Activated naive CD4-positive, alpha-beta T cell treated with anti-CD3 and anti-CD28 coated beads, Interleukin-2, amount 10 ng/mL, durations not matched to agents 7 days and 5 days (primary cell): ENCODE results near the gene COL5A3.

ENCODE experiments used
- CTCF ChIA-PET: fragments of 350-600 bp; sonication (Branson Sonifier 250); formaldehyde crosslinking; loops from one replicate; lab custom pipeline; 2021; ENCODE audit warnings: antibody characterized with exemption; lab: Charles Lee
- DNase-seq: peaks from one replicate; pipeline ENCODE4 v3.0.0-alpha.2; 2020
- H3K27ac Mint-ChIP-seq: one replicate; pipeline ENCODE4 v1.8.0; 2021; ENCODE audit warnings: mild to moderate bottlenecking, moderate library complexity, mixed read lengths
- H3K27me3 Mint-ChIP-seq: one replicate; pipeline ENCODE4 v1.8.0; 2021; ENCODE audit warnings: mild to moderate bottlenecking, mixed read lengths
- H3K36me3 Mint-ChIP-seq: one replicate; pipeline ENCODE4 v1.8.0; 2021; ENCODE audit warnings: mixed read lengths
- H3K4me1 Mint-ChIP-seq: one replicate; pipeline ENCODE4 v1.8.0; 2021; ENCODE audit warnings: mixed read lengths
- H3K4me3 Mint-ChIP-seq: one replicate; pipeline ENCODE4 v1.8.0; 2021; ENCODE audit warnings: mild to moderate bottlenecking, moderate library complexity, mixed read lengths
- H3K9me3 Mint-ChIP-seq: one replicate; pipeline ENCODE4 v1.8.0; 2021; ENCODE audit warnings: mixed read lengths

COL5A3 gene

DNA sequence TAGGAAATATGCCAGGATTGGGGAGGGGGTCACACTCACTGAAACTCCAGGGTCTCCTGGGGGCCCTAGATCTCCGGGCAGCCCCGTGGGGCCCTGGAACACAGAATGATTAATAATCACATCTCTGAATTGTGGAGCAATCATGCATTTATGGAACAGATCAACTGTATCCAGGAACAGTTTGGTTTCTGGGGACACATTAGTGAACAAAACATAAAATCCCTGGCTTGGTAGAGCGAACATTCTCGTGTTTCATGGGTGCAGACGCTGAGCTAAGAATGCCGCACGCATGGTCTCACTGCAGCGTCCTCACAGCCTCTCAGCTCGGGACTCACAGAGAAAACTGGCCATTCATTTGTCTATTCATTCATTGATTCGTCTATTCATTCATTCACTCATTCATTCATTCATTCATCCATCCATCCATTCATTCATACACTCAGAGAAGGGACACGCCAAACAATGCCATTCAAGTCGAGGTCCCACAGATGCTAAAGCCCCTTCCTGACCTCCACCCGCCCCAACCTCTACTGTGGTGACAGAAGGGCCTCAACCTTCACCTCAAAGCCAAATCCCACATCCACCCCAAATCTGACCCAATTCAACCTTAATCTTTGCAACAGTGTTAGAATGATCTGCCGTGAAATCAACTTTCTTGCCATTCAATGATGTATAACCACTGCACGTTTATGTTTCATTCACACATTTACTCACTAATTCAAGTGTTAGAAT lies 39.0 kb downstream of the COL5A3 start:
- DNase-seq = no peak
- Mint-ChIP-seq H3K9me3 (no peaks in the 10 kb centered on the region), H3K4me1 (no peaks in the 10 kb centered on the region), H3K36me3 (no peaks in the 10 kb centered on the region), H3K27ac (no peak overlapping the region), H3K27me3 (peaks cover 24% of the 10 kb centered on the region), H3K4me3 (no peak overlapping the region)
- CTCF ChIA-PET = no interaction called here

GRCh38 chr19:9970481-9970880 lies 39.8 kb downstream of the COL5A3 start:
- DNase-seq = no peak
- no peak overlapping the region for H3K27ac Mint-ChIP-seq
- no peaks in the 10 kb centered on the region for H3K9me3 Mint-ChIP-seq
- H3K4me3 Mint-ChIP-seq = no peak overlapping the region
- H3K4me1 Mint-ChIP-seq = no peaks in the 10 kb centered on the region
- CTCF ChIA-PET = no interaction called here
- peaks cover 32% of the 10 kb centered on the region for H3K27me3 Mint-ChIP-seq
- H3K36me3 Mint-ChIP-seq = no peaks in the 10 kb centered on the region

DNA sequence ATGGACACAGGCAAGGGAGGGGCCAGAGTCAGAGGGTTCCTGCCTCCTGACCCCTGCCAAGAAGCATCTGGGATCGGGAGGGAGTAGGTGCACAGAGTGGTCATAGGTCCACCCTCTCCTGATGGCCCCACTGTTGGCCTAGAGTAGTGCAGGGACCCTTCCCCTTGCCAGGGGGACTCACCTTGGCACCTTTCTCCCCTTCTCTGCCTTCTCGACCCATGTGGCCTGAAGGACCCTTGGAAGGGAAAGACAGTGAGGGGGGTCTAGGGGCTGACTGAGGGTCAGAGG lies 40.7 kb downstream of the COL5A3 start:
- Mint-ChIP-seq H3K36me3 (no peaks in the 10 kb centered on the region), H3K27me3 (peaks cover 40% of the 10 kb centered on the region), H3K4me1 (no peaks in the 10 kb centered on the region), H3K9me3 (no peaks in the 10 kb centered on the region), H3K4me3 (no peak overlapping the region), H3K27ac (no peak overlapping the region)
- no peak for DNase-seq
- CTCF ChIA-PET = no interaction called here

DNA sequence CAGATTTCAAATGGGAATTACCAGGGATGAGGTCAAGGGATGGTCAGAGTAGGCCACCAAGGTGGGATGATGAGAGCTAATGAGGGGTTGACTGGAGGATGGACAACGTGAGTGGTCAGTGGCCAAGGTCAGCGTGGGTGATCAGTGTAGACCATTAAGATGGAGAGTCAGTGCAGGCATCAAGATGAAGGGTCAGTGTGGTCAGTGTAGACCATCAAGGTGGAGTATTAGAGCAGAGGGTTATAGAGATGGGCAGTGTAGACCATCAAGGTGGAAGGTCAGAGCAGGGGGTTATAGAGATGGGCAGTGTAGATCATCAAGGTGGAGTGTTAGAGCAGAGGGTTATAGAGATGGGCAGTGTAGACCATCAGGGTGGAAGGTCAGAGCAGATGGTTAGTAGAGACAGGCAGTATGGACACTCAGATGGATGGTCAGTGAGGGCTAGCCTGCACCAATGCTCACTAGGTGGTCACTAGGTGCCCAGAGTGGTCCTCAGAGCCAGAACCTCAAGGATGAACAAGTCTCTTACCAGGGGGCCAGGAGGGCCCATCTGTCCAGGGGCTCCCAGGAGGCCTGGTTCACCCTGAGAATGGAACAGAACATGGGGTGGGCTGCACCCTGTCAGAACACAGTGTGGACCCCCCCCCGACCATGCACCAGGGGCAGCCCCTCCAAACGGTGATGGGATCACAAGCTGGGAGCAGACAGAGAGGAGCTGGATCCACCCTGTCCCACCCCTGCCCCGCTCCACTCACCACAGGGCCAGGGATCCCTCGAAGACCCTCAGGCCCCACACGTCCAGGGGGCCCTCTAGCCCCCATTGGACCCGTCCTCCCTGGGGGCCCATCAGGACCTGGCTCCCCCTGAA lies 41.2 kb downstream of the COL5A3 start:
- CTCF ChIA-PET = no interaction called here
- Mint-ChIP-seq H3K4me3 (no peak overlapping the region), H3K27me3 (peaks cover 42% of the 10 kb centered on the region), H3K27ac (no peak overlapping the region), H3K9me3 (no peaks in the 10 kb centered on the region), H3K36me3 (no peaks in the 10 kb centered on the region), H3K4me1 (no peaks in the 10 kb centered on the region)
- no peak for DNase-seq

- CTCF ChIA-PET = no interaction called here
- H3K27me3 Mint-ChIP-seq = peaks cover 48% of the 10 kb centered on the region
- no peaks in the 10 kb centered on the region for H3K4me1 Mint-ChIP-seq
- H3K4me3 Mint-ChIP-seq = no peak overlapping the region
- no peaks in the 10 kb centered on the region for H3K36me3 Mint-ChIP-seq
- H3K27ac Mint-ChIP-seq = no peak overlapping the region
- H3K9me3 Mint-ChIP-seq = no peaks in the 10 kb centered on the region
- no peak for DNase-seq
These were observed 43.0 kb downstream of the COL5A3 start for GRCh38 chr19:9967326-9967725.

DNA sequence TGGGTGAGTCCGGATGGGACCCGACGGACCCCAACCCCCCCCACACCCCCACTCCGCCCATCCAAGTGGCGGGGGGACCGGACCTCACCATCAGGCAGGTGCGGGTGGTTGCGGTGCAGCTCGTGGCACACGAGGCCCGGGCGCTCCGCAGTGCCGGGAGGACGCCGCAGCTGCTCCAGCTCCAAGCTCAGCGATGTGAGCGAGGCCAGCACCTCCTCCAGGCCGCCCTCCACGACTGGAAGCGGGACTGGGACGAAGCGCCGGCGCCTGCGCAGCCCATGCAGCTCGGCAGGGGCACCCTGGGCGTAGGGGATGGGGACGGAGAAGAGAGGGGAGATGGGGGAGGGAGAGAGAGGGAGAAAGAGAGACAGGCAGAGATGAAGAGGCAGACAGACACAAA lies 43.9 kb downstream of the COL5A3 start:
- H3K4me3 Mint-ChIP-seq = no peak overlapping the region
- no peak for DNase-seq
- CTCF ChIA-PET = no interaction called here
- H3K4me1 Mint-ChIP-seq = no peaks in the 10 kb centered on the region
- H3K9me3 Mint-ChIP-seq = no peaks in the 10 kb centered on the region
- H3K27ac Mint-ChIP-seq = no peak overlapping the region
- H3K36me3 Mint-ChIP-seq = no peaks in the 10 kb centered on the region
- H3K27me3 Mint-ChIP-seq = peaks cover 50% of the 10 kb centered on the region

DNA sequence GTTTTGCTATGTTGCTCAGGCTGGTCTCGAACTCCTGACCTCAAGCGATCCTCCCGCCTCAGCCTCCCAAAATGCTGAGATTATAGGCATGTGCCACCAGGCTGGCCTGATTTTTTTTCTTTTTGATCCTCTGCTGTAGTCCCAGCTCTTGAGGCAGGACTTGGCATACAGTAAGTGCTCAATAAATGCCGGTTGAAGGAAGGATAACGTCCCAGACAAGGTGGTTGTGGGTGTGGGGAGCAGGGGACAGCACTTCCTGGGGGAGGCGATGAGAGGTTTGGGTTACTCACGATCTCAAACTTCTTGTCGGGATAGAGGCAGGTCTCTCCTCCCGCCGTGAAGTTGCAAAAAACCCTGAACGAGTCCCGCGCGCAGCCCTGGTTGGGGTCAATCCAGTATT lies 44.3 kb downstream of the COL5A3 start:
- Mint-ChIP-seq H3K36me3 (no peaks in the 10 kb centered on the region), H3K4me3 (no peak overlapping the region), H3K27me3 (peaks cover 53% of the 10 kb centered on the region), H3K27ac (no peak overlapping the region), H3K4me1 (no peaks in the 10 kb centered on the region), H3K9me3 (no peaks in the 10 kb centered on the region)
- DNase-seq = no peak
- CTCF ChIA-PET = no interaction called here

DNA sequence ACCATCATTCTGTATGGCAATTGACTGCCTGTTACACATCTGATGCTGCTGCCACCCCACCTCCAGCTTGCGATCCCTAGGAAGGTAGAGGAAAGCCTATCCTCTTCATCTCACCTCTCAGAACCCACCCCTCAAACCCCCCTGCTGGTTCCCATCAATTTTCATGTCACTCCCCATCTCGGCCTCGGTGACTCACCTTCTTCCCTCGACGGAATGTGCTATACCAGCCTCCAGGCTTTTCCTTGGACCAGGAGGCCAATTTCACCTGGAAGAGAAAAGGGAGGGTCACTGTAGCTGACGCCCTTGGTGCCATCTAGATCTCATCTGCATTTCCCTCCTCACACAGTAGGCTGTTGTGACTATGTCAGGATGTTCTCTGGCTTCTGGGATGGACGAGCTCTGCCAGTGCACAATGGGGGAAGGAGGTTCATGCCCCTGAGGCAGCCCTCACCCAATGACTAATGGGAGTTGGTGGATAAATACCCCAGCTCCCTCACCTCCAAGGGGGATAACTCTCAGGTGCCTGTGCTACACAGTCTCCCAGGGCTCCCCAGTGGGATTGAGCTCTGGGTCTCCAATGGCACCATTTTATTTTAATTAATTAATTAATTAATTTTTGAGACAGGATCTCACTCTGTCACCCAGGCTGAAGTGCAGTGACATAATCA lies 47.5 kb downstream of the COL5A3 start:
- H3K4me3 Mint-ChIP-seq = no peak overlapping the region
- H3K27ac Mint-ChIP-seq = no peak overlapping the region
- no peaks in the 10 kb centered on the region for H3K4me1 Mint-ChIP-seq
- no peak for DNase-seq
- peaks cover 48% of the 10 kb centered on the region for H3K27me3 Mint-ChIP-seq
- H3K36me3 Mint-ChIP-seq = no peaks in the 10 kb centered on the region
- CTCF ChIA-PET = no interaction called here
- H3K9me3 Mint-ChIP-seq = no peaks in the 10 kb centered on the region

DNA sequence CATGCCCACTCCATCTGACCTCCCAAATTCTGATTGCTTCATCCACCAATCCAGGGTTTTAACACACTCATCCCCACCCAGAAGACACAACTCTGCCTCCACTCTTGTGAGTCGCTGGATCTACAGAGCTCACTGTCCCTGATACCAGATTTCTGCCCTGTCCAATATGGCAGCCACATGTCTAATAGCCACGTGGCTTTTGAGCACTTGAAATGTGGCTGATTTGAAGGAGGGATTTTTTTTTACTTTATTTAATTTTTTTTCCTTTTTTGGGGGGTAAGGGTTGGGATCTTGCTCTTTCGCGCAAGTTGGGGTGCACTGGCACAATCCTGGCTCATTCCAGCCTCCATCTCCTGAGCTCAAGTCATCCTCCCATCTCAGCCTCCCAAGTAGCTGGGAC lies 49.2 kb downstream of the COL5A3 start:
- H3K4me1 Mint-ChIP-seq = no peaks in the 10 kb centered on the region
- H3K9me3 Mint-ChIP-seq = no peaks in the 10 kb centered on the region
- CTCF ChIA-PET = no interaction called here
- peaks cover 31% of the 10 kb centered on the region for H3K27me3 Mint-ChIP-seq
- H3K4me3 Mint-ChIP-seq = no peak overlapping the region
- no peak overlapping the region for H3K27ac Mint-ChIP-seq
- no peak for DNase-seq
- no peaks in the 10 kb centered on the region for H3K36me3 Mint-ChIP-seq

DNA sequence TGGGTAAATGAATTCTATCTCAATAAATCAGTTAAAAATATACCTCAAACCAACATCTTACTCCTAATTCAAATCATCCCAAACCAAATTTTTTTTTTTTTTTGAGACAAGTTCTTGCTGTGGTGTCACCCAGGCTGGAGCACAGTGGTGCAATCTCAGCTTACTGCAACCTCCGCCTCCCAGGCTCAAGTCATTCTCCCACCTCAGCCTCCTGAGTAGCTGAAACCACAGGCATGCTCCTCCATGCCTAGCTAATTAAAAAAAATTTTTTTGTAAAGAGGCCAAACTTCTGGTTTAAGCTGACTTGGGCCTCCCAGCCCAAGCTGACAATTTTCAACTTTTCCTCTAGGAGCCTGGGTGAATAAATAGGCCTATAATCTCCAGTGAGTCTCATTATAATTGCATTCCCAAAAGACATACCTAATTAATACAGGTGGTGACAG lies 51.9 kb downstream of the COL5A3 start:
- Mint-ChIP-seq H3K27me3 (peaks cover 16% of the 10 kb centered on the region), H3K9me3 (no peaks in the 10 kb centered on the region), H3K36me3 (no peaks in the 10 kb centered on the region)

DNA sequence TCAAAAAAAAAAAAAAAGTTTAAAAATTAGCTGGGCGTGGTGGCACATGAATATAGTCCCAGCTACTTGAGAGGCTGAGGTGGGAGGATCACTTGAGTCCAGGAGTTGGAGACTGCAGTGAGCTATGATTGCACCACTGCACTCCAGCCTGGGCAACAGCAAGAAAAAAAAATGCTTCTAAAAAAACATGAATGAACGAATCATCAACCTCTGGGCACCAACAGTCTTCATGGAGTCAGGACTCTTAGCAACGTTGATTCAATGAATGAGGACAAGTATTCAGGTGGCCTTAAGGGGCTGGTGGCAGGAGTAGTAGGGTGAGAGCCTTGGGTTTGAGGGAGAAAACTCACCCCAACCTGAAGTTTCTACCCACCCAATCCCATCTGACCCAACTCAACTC lies 53.3 kb downstream of the COL5A3 start:
- H3K36me3 Mint-ChIP-seq = no peaks in the 10 kb centered on the region
- peaks cover 8% of the 10 kb centered on the region for H3K27me3 Mint-ChIP-seq
- no peak for DNase-seq
- H3K4me1 Mint-ChIP-seq = no peaks in the 10 kb centered on the region
- CTCF ChIA-PET = no interaction called here
- no peaks in the 10 kb centered on the region for H3K9me3 Mint-ChIP-seq
- H3K4me3 Mint-ChIP-seq = no peak overlapping the region
- H3K27ac Mint-ChIP-seq = no peak overlapping the region

More for the DNA sequence above, 51.9 kb downstream of the COL5A3 start:
- no peak for DNase-seq
- H3K4me3 Mint-ChIP-seq = no peak overlapping the region
- CTCF ChIA-PET = interaction anchor here (0.8 to 1.6 kb wide), 2 partner anchors 27 to 42 kb away, joined by 3 to 5 read pairs; no protein-coding TSS in a partner anchor
- no peaks in the 10 kb centered on the region for H3K4me1 Mint-ChIP-seq
- H3K27ac Mint-ChIP-seq = no peak overlapping the region

DNA sequence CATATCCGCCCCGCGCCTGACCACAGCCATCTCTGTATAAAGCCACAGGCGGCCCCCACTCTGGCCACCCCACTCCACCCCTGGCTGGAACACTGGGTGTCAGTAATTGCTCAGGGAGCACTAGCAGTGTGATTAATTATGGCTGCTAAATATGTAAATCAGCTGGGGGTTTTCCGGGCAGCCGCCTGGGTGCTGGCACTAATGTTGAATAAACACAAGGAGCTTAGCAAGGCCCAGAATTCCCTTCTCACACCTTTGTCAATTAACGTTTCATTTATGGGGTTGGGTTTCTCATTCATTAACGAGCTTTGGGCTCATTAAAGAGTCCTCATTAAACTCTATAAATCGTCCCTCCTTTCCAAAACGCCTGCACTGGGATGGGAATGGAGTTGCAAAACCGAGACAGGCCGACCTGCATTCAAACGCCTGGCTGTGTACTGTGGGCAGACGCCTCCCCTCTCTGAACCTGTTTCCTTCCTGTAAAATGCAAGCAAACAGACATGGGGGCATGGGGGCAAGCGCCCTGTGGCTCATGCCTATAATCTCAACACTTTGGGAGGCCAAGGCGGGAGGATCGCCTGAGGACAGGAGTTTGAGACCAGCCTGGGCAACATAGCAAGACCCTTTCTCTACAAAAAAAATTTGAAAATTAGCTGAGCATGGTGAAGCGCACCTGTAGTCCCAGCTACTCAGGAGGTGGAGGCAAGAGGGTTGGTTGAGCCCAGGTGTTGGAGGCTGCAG lies 56.3 kb downstream of the COL5A3 start:
- no peak for DNase-seq
- CTCF ChIA-PET = no interaction called here
- H3K9me3 Mint-ChIP-seq = no peaks in the 10 kb centered on the region
- peaks cover 6% of the 10 kb centered on the region for H3K27me3 Mint-ChIP-seq
- H3K27ac Mint-ChIP-seq = no peak overlapping the region
- no peak overlapping the region for H3K4me3 Mint-ChIP-seq
- no peaks in the 10 kb centered on the region for H3K4me1 Mint-ChIP-seq
- no peaks in the 10 kb centered on the region for H3K36me3 Mint-ChIP-seq

DNA sequence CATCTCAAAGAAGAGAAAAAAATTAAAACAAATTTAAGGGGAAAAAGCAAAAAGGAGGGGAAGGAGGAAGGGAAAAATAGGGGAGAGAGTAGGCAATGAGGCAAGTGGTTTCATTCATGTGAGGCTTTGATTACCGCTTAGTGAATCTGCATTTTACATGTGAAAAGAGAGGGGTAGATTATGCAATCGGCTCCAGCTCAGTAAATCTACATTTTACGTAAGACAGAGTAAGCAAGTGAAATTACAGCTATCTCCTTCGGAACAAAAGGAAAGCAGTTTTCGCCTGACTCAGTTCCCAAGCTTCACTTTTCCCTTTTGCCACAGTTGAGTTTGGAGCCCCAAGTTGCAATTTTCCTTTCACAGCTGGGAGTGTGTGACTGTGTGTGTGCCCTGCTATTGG lies 58.0 kb downstream of the COL5A3 start:
- CTCF ChIA-PET = no interaction called here
- DNase-seq = no peak
- Mint-ChIP-seq H3K36me3 (no peaks in the 10 kb centered on the region), H3K27ac (no peak overlapping the region), H3K4me3 (no peak overlapping the region), H3K9me3 (no peaks in the 10 kb centered on the region), H3K27me3 (peaks cover 6% of the 10 kb centered on the region), H3K4me1 (no peaks in the 10 kb centered on the region)

- no peaks in the 10 kb centered on the region for H3K4me1 Mint-ChIP-seq
- H3K27me3 Mint-ChIP-seq = peaks cover 33% of the 10 kb centered on the region
- H3K4me3 Mint-ChIP-seq = no peak overlapping the region
- H3K9me3 Mint-ChIP-seq = peaks cover under 1% of the 10 kb centered on the region
- H3K27ac Mint-ChIP-seq = no peak overlapping the region
- CTCF ChIA-PET = no interaction called here
- no peaks in the 10 kb centered on the region for H3K36me3 Mint-ChIP-seq
- DNase-seq = no peak
These were observed 62.9 kb downstream of the COL5A3 start for GRCh38 chr19:9947441-9947840.
